KMS-11 (cell line): ENCODE results near the gene SNF8.

Experiments
- H2AFZ ChIP-seq: fragments of 200-600 bp; sonication (generic); 2 replicates; pipeline ENCODE4 v1.6.1; 2016; ENCODE audit warnings: antibody characterized with exemption, mixed run types, low read depth
- H3K27ac ChIP-seq: fragments of 200-600 bp; sonication (generic); 2 replicates; pipeline ENCODE4 v1.6.1; 2016; ENCODE audit warnings: mild to moderate bottlenecking, mixed run types
- H3K27me3 ChIP-seq: fragments of 200-600 bp; sonication (generic); 2 replicates; pipeline ENCODE4 v1.6.1; 2017; ENCODE audit warnings: mild to moderate bottlenecking, low read depth, mixed run types, moderate library complexity; ENCODE audit not compliant: insufficient read depth
- H3K36me3 ChIP-seq: fragments of 200-600 bp; sonication (generic); 2 replicates; pipeline ENCODE4 v1.6.1; 2017; ENCODE audit warnings: mild to moderate bottlenecking, mixed run types; ENCODE audit not compliant: insufficient read depth
- H3K4me1 ChIP-seq: fragments of 200-600 bp; sonication (generic); 2 replicates; pipeline ENCODE4 v1.6.1; 2016; ENCODE audit warnings: mild to moderate bottlenecking, low read depth, mixed run types; ENCODE audit not compliant: poor library complexity, severe bottlenecking
- H3K4me2 ChIP-seq: fragments of 200-600 bp; sonication (generic); 2 replicates; pipeline ENCODE4 v1.7.0; 2016; ENCODE audit warnings: mild to moderate bottlenecking, mixed run types
- H3K4me3 ChIP-seq: fragments of 200-600 bp; sonication (generic); IDR thresholded peaks from 2 replicates; pipeline ENCODE4 v1.6.1; 2017; ENCODE audit warnings: low read depth, low read length, mixed read lengths; ENCODE audit not compliant: insufficient read depth
- H3K79me2 ChIP-seq: fragments of 200-600 bp; sonication (generic); 2 replicates; pipeline ENCODE4 v1.6.1; 2016; ENCODE audit warnings: low read depth, mixed run types; ENCODE audit not compliant: insufficient read depth
- H3K9ac ChIP-seq: fragments of 200-600 bp; sonication (generic); 2 replicates; pipeline ENCODE4 v1.6.1; 2016; ENCODE audit warnings: mild to moderate bottlenecking, mixed run types
- H4K20me1 ChIP-seq: fragments of 200-600 bp; sonication (generic); 2 replicates; pipeline ENCODE4 v1.6.1; 2016; ENCODE audit warnings: mild to moderate bottlenecking, mixed run types; ENCODE audit not compliant: insufficient read depth
- TF ChIP-seq, protein P1 (sequence below): fragments of 200-600 bp; sonication (generic); conservative IDR thresholded peaks from 2 replicates; pipeline ENCODE4 v1.6.1; 2017; ENCODE audit warnings: low read depth, mild to moderate bottlenecking, antibody characterized with exemption, low read length, moderate library complexity, mixed read lengths

The SNF8 gene

DNA sequence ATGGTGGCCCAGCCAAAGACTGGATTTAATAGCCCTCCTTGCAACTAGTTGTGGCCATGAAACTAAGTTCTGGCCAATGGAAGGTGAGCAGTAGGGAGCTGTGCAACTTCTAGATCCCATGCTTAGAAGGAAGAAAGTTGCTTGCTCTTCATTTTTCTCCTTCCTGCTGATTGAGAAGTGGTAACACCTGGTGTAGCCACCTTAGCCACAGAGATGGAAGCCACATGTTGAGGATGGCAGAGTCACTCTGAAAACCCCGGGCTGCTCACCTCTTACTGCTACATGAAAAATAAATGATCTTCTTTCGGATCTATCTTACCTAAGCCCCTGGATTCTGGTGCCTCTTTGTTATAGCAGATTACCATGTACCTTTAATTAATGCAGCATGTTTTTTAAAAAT is 62.4 kb downstream of the SNF8 start:
- Histone ChIP-seq H2AFZ (0 out of 2 replicates have a peak overlapping the region, but pooled peaks have one; percentile 7), H3K4me1 (peaks cover 65% of the 10 kb centered on the region), H3K9ac (peak overlapping the region; percentile 8; the same call in 1 of the 2 replicates), H3K36me3 (no peaks in the 10 kb centered on the region), H4K20me1 (no peaks in the 10 kb centered on the region), H3K79me2 (no peaks in the 10 kb centered on the region), H3K4me2 (peak overlapping the region; percentile 45), H3K27ac (peak overlapping the region; percentile 63), H3K27me3 (no peaks in the 10 kb centered on the region), H3K4me3 (no peak overlapping the region)
- TF ChIP-seq, protein P1, sequence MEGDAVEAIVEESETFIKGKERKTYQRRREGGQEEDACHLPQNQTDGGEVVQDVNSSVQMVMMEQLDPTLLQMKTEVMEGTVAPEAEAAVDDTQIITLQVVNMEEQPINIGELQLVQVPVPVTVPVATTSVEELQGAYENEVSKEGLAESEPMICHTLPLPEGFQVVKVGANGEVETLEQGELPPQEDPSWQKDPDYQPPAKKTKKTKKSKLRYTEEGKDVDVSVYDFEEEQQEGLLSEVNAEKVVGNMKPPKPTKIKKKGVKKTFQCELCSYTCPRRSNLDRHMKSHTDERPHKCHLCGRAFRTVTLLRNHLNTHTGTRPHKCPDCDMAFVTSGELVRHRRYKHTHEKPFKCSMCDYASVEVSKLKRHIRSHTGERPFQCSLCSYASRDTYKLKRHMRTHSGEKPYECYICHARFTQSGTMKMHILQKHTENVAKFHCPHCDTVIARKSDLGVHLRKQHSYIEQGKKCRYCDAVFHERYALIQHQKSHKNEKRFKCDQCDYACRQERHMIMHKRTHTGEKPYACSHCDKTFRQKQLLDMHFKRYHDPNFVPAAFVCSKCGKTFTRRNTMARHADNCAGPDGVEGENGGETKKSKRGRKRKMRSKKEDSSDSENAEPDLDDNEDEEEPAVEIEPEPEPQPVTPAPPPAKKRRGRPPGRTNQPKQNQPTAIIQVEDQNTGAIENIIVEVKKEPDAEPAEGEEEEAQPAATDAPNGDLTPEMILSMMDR: no peak
